ENCODE measurements around the gene POLE3. TPM values are rescaled to one million over a fixed set of nuclear protein-coding genes. Genes with fewer than 3 reads are reported as not detected.

Gene POLE3
- total and polyA plus RNA-seq, 9 of the 15 experiments (the other 6 are each of a cell fraction or from before 2014, with no cell fraction given): 52.6 to 179 (median 110) TPM

DNA sequence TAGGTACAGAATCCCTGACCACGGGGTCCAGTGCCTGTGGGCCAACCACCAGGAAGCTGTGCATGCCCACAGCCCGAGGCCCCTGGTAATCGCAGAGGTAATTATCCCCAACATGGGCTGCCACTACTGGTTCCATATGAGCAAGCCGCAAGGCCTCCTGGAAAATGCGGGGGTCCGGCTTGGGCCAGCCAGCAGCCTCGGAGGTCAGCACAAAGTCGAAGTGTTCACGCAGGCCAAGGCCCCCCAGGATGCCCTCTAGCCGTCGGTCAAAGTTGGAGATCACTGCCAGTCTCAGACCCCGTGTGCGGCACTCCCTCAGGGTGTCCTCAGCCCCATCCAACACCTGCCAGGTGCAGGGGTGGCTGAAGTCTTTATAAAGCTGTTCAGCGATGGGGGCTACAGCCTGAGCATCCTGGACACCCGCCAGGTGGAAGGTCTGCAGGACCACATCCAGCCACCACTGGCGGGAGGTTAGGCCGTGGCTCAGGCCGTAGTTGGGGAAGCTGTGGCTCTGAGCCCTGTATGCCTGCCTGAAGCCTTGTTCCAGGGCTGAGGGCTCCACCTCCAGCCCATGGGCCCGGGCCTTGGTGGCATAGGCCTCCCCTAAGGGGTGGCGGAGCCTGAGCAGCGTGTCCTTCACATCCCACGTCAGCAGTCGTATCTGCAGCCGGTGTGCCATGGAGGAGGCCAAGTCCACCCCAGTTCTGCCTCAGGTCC, 36.6 kb downstream of the POLE3 start:
- peaks cover 28% of the 10 kb centered on the region for H3K36me3 ChIP-seq (ENCODE audit: control insufficient read depth, insufficient read depth, low read length)
- in situ Hi-C loops (cut with MboI): no loop called here
- H4K20me1 ChIP-seq (replicated peaks; ENCODE audit: control insufficient read depth, insufficient read depth, low read length): peaks cover 7% of the 10 kb centered on the region
- ChIA-PET CTCF (ENCODE audit: low intra/inter-chr PET ratio) (no interaction called here), POLR2A (interaction anchor here (0.6 kb wide), 1 partner anchor 22 kb away, joined by 3 read pairs; no protein-coding TSS in a partner anchor)
- TF ChIP-seq ZSCAN29 (IDR thresholded peaks at IDR 0.05) (no peak), TCF7 (IDR thresholded peaks at IDR 0.05; ENCODE audit: borderline replicate concordance) (no peak), CBFA2T2 (conservative IDR thresholded peaks at IDR 0.05) (no peak), ZNF766 (CRISPR knock-in tag; conservative IDR thresholded peaks at IDR 0.05) (no peak), POLR2G (IDR thresholded peaks at IDR 0.05; ENCODE audit: low read depth, low read length) (0 out of 2 replicates have a peak, but pooled peaks have one; percentile 19)
- peaks cover 8% of the 10 kb centered on the region; the same call in 2 of the 3 replicates for H3K79me2 ChIP-seq (ENCODE audit: control insufficient read depth, insufficient read depth, low read length)
- H3K27me3 ChIP-seq (ENCODE audit: control insufficient read depth in 2 of 2, insufficient read depth in 2 of 2, low read length in 2 of 2): no peaks in the 10 kb centered on the region
- 0 out of 4 replicates have a peak overlapping the region, but pooled peaks of 1 of the 2 experiments have one; percentile 35 for H3K9ac ChIP-seq (ENCODE audit: insufficient read depth in 1 of 2, low read depth in 2 of 2, low read length in 2 of 2)
- DNase-seq (ENCODE audit: extremely low read depth in 1 of 4, low spot score in 3 of 4): no peak
- no peak overlapping the region for H3K27ac ChIP-seq (ENCODE audit: extremely low read depth, low read depth, low read length)
- intact Hi-C loops (cut with micrococcal nuclease): no loop called here
- BruUV-seq (replicated peaks): no TSS peak
- no peaks in the 10 kb centered on the region for H3K9me3 ChIP-seq (replicated peaks; ENCODE audit: control insufficient read depth, insufficient read depth, low read depth, low read length)
- H3K4me2 ChIP-seq (ENCODE audit: insufficient read depth, low read length): no peak overlapping the region
- peaks cover 23 to 34% of the 10 kb centered on the region in 2 experiments for H3K4me1 ChIP-seq (replicated peaks in 1 of 2; ENCODE audit: control insufficient read depth in 2 of 2, insufficient read depth in 2 of 2, low read length in 2 of 2)
- no peak for FAIRE-seq
- 90% methylated on average over 21 of the region's 24 CpGs for WGBS (ENCODE audit: insufficient coverage, low coverage, missing lambda C conversion rate)
- ATAC-seq: no peak
- H3K4me3 ChIP-seq: no peak overlapping the region
- H2AFZ ChIP-seq (ENCODE audit: low read depth, low read length): no peak overlapping the region
- no peaks in the 10 kb centered on the region for H3K9me1 ChIP-seq (ENCODE audit: control insufficient read depth, insufficient read depth, low read length)

DNA sequence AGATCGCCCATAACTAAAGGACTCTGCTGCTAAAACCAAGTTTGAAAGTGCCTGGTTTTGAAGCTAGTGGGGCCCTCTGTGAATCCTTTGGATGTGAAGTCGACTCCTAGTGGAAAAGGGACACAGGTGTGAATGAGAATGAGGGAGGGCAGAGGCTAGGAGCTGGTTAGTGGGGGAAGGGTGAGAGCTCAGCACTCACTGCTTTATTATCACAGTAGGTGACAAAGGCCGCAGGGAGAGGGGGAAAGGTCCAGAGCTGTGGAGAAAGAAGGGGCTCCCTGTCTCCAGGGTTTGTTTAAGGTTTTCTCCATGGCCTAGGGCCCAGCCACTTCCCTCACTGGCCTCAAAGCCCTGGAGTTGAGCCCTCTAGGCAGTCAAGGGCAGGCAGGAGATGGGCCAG, 37.2 kb downstream of the POLE3 start:
- WGBS (ENCODE audit: insufficient coverage, low coverage, missing lambda C conversion rate): 82% methylated on average over 3 of the region's 3 CpGs
- no peak for DNase-seq (ENCODE audit: extremely low read depth in 1 of 4, low spot score in 3 of 4)
- H3K36me3 ChIP-seq (ENCODE audit: control insufficient read depth, insufficient read depth, low read length): peaks cover 28% of the 10 kb centered on the region
- H3K27me3 ChIP-seq (ENCODE audit: control insufficient read depth in 2 of 2, insufficient read depth in 2 of 2, low read length in 2 of 2): no peaks in the 10 kb centered on the region
- no peak overlapping the region for H3K27ac ChIP-seq (ENCODE audit: extremely low read depth, low read depth, low read length)
- no peak for ATAC-seq
- H3K9me1 ChIP-seq (ENCODE audit: control insufficient read depth, insufficient read depth, low read length): no peaks in the 10 kb centered on the region
- in situ Hi-C loops (cut with MboI): no loop called here
- intact Hi-C loops (cut with micrococcal nuclease): no loop called here
- ChIA-PET POLR2A (interaction anchor here (0.6 to 1.0 kb wide), 3 partner anchors 9 to 911 kb away, joined by 3 to 4 read pairs (median 3); partner anchors contain the start of gene WDR31), CTCF (ENCODE audit: low intra/inter-chr PET ratio) (no interaction called here)
- peaks cover 8% of the 10 kb centered on the region; the same call in 2 of the 3 replicates for H3K79me2 ChIP-seq (ENCODE audit: control insufficient read depth, insufficient read depth, low read length)
- no peaks in the 10 kb centered on the region for H3K9me3 ChIP-seq (replicated peaks; ENCODE audit: control insufficient read depth, insufficient read depth, low read depth, low read length)
- H3K4me3 ChIP-seq: no peak overlapping the region
- no peak overlapping the region for H3K9ac ChIP-seq (ENCODE audit: insufficient read depth in 1 of 2, low read depth in 2 of 2, low read length in 2 of 2)
- H3K4me2 ChIP-seq (ENCODE audit: insufficient read depth, low read length): no peak overlapping the region
- no peak for FAIRE-seq
- peaks cover 12% of the 10 kb centered on the region for H4K20me1 ChIP-seq (replicated peaks; ENCODE audit: control insufficient read depth, insufficient read depth, low read length)
- peaks cover 25 to 35% of the 10 kb centered on the region in 2 experiments for H3K4me1 ChIP-seq (replicated peaks in 1 of 2; ENCODE audit: control insufficient read depth in 2 of 2, insufficient read depth in 2 of 2, low read length in 2 of 2)
- no TSS peak for BruUV-seq (replicated peaks)
- H2AFZ ChIP-seq (ENCODE audit: low read depth, low read length): no peak overlapping the region
- no peak for TF ChIP-seq ZNF717 (CRISPR knock-in tag; IDR thresholded peaks at IDR 0.05)
- TF ChIP-seq SP2 (IDR thresholded peaks at IDR 0.05; ENCODE audit: extremely low read depth, low read depth, low read length, poor library complexity, severe bottlenecking): no peak
- TF ChIP-seq EWSR1 (IDR thresholded peaks at IDR 0.05; ENCODE audit: borderline replicate concordance, low read depth, partially characterized antibody): no peak
- TF ChIP-seq ZNF140 (CRISPR knock-in tag; IDR thresholded peaks at IDR 0.05): no peak
- TF ChIP-seq, protein P1, sequence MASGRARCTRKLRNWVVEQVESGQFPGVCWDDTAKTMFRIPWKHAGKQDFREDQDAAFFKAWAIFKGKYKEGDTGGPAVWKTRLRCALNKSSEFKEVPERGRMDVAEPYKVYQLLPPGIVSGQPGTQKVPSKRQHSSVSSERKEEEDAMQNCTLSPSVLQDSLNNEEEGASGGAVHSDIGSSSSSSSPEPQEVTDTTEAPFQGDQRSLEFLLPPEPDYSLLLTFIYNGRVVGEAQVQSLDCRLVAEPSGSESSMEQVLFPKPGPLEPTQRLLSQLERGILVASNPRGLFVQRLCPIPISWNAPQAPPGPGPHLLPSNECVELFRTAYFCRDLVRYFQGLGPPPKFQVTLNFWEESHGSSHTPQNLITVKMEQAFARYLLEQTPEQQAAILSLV (tag; IDR thresholded peaks at IDR 0.05): no peak
- no peak for TF ChIP-seq FOXJ2 (tag; IDR thresholded peaks at IDR 0.05)
- no peak for TF ChIP-seq POLR3G (IDR thresholded peaks at IDR 0.05; ENCODE audit: extremely low read depth, insufficient read length, insufficient replicate concordance)
- no peak for TF ChIP-seq KAT7 (CRISPR knock-in tag; IDR thresholded peaks at IDR 0.05; ENCODE audit: borderline replicate concordance)
- no peak for TF ChIP-seq YY1 (IDR thresholded peaks at IDR 0.05; ENCODE audit: borderline replicate concordance in 1 of 3, control insufficient read depth in 1 of 3, extremely low read depth in 1 of 3, insufficient read depth in 3 of 3, insufficient read length in 1 of 3, insufficient replicate concordance in 2 of 3, low read depth in 1 of 3, low read length in 2 of 3)
